ENCODE data around the gene CCL3. TPM values are rescaled to one million over a fixed set of nuclear protein-coding genes. Genes with fewer than 3 reads are reported as not detected.
"Not testable (repeated sequence)": the region's sequence is repeated elsewhere in the genome, so short reads cannot be mapped to it uniquely, and the experiment has no call there.

The CCL3 gene
- total and polyA plus RNA-seq, 2 donors (not counting 3 experiments of a cell fraction or from before 2014, with no cell fraction given) = not detected

DNA sequence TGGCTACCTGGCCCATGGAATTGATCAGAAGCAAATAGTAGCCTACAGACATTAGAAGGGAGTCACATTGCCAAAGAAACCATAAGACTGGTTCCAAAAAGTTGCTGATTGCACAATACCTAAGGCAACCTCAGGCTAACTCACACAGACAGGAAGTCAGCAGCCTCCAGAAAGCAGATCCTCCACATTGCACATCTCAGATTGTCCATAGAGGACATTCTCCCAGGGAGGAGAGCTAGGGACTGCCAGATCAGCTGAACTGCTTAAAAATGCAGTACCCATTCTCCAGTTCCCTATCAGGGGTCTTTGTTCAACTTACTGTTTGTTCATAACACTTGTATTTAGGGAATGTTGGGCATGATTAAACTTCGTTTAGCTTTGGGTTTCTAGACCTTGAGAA, 4.2 kb downstream of the CCL3 start:
- H3K79me2 ChIP-seq (ENCODE audit: control insufficient read depth, insufficient read depth, low read length) = no peaks in the 10 kb centered on the region
- H3K27ac ChIP-seq (ENCODE audit: insufficient read depth, low read depth, low read length) = no peak overlapping the region
- dilution Hi-C loops (cut with MboI; ENCODE audit: extremely low pct_ligation_motif_present, low sequenced_read_pairs) (no loop called here), intact Hi-C loops (cut with micrococcal nuclease) (no loop called here)
- no peak overlapping the region for H2AFZ ChIP-seq (ENCODE audit: low read depth, low read length)
- CTCF ChIA-PET = interaction anchor here (1.0 kb wide), 1 partner anchor 17 kb away, joined by 3 read pairs; no protein-coding TSS in a partner anchor
- no peak overlapping the region for H3K4me3 ChIP-seq (replicated peaks in 1 of 3; ENCODE audit: insufficient read depth in 1 of 3, low read depth in 1 of 3, low read length in 3 of 3)
- no peak overlapping the region for H3K9ac ChIP-seq (replicated peaks; ENCODE audit: extremely low read depth, insufficient read depth, low read length)
- FAIRE-seq = no peak
- H3K27me3 ChIP-seq (ENCODE audit: control insufficient read depth in 2 of 2, insufficient read depth in 2 of 2, low read length in 2 of 2) = peaks cover 6 to 9% of the 10 kb centered on the region in 2 experiments
- no peaks in the 10 kb centered on the region for H3K9me1 ChIP-seq (replicated peaks; ENCODE audit: control insufficient read depth, extremely low read depth, insufficient read depth, low read length)
- DNase-seq (ENCODE audit: low read depth, low spot score) = no peak
- POLR2A ChIA-PET = no interaction called here
- H3K9me3 ChIP-seq (replicated peaks; ENCODE audit: control insufficient read depth, insufficient read depth, low read length) = no peaks in the 10 kb centered on the region
- H4K20me1 ChIP-seq (replicated peaks; ENCODE audit: control insufficient read depth, extremely low read depth, insufficient read depth, low read length) = no peaks in the 10 kb centered on the region
- no peak overlapping the region for H3K4me2 ChIP-seq (ENCODE audit: insufficient read depth, low read length)
- BruUV-seq (replicated peaks) = no TSS peak
- no peaks in the 10 kb centered on the region for H3K36me3 ChIP-seq (ENCODE audit: control insufficient read depth in 2 of 2, extremely low read depth in 1 of 2, insufficient read depth in 2 of 2, low read length in 2 of 2)
- TF ChIP-seq, protein P1, sequence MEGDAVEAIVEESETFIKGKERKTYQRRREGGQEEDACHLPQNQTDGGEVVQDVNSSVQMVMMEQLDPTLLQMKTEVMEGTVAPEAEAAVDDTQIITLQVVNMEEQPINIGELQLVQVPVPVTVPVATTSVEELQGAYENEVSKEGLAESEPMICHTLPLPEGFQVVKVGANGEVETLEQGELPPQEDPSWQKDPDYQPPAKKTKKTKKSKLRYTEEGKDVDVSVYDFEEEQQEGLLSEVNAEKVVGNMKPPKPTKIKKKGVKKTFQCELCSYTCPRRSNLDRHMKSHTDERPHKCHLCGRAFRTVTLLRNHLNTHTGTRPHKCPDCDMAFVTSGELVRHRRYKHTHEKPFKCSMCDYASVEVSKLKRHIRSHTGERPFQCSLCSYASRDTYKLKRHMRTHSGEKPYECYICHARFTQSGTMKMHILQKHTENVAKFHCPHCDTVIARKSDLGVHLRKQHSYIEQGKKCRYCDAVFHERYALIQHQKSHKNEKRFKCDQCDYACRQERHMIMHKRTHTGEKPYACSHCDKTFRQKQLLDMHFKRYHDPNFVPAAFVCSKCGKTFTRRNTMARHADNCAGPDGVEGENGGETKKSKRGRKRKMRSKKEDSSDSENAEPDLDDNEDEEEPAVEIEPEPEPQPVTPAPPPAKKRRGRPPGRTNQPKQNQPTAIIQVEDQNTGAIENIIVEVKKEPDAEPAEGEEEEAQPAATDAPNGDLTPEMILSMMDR (IDR thresholded peaks at IDR 0.05; ENCODE audit: extremely low read depth in 1 of 2, insufficient read depth in 1 of 2, low read depth in 1 of 2, low read length in 2 of 2) = no peak
- H3K4me1 ChIP-seq (ENCODE audit: control insufficient read depth, extremely low read depth, insufficient read depth, low read length) = no peaks in the 10 kb centered on the region

DNA sequence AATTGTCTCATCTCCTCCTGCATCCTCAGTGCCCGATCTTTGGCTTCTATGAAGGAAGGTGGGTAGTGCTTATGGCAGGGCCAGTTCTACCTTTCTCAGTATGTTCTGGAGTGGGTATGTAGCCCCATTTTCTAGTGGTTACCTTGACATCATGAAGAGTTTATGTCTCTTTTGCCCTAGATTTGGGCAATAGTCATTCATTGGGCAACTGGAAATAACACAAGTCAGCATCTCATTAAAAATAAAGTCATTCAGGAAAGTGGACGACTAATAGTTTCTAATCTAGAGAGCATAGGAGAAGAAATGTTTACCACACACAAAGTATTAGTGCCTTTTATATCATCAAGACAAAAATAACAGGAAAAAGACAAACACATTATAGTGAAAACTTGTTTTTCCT, 6.3 kb downstream of the CCL3 start:
- FAIRE-seq; intact Hi-C loops (cut with micrococcal nuclease): not testable (repeated sequence)

GRCh38 chr17:36082482-36083120, 7.3 kb downstream of the CCL3 start:
- H4K20me1 ChIP-seq (replicated peaks; ENCODE audit: control insufficient read depth, extremely low read depth, insufficient read depth, low read length); H3K36me3 ChIP-seq (ENCODE audit: control insufficient read depth in 2 of 2, extremely low read depth in 1 of 2, insufficient read depth in 2 of 2, low read length in 2 of 2); H3K4me2 ChIP-seq (ENCODE audit: insufficient read depth, low read length); H3K27me3 ChIP-seq (ENCODE audit: control insufficient read depth in 2 of 2, insufficient read depth in 2 of 2, low read length in 2 of 2); BruUV-seq (replicated peaks); H3K9me3 ChIP-seq (replicated peaks; ENCODE audit: control insufficient read depth, insufficient read depth, low read length); H3K79me2 ChIP-seq (ENCODE audit: control insufficient read depth, insufficient read depth, low read length); H2AFZ ChIP-seq (ENCODE audit: low read depth, low read length); FAIRE-seq; intact Hi-C loops (cut with micrococcal nuclease); H3K4me1 ChIP-seq (ENCODE audit: control insufficient read depth, extremely low read depth, insufficient read depth, low read length); H3K27ac ChIP-seq (ENCODE audit: insufficient read depth, low read depth, low read length); H3K9ac ChIP-seq (replicated peaks; ENCODE audit: extremely low read depth, insufficient read depth, low read length); DNase-seq (ENCODE audit: low read depth, low spot score); H3K9me1 ChIP-seq (replicated peaks; ENCODE audit: control insufficient read depth, extremely low read depth, insufficient read depth, low read length); dilution Hi-C loops (cut with MboI; ENCODE audit: extremely low pct_ligation_motif_present, low sequenced_read_pairs); H3K4me3 ChIP-seq (replicated peaks in 1 of 3; ENCODE audit: insufficient read depth in 1 of 3, low read depth in 1 of 3, low read length in 3 of 3); POLR2A ChIA-PET: not testable (repeated sequence)
- CTCF ChIA-PET = interaction anchor here (1.1 kb wide), 1 partner anchor 113 kb away, joined by 3 read pairs; no protein-coding TSS in a partner anchor

More for the DNA sequence above, 6.3 kb downstream of the CCL3 start:
- H3K79me2 ChIP-seq (ENCODE audit: control insufficient read depth, insufficient read depth, low read length); dilution Hi-C loops (cut with MboI; ENCODE audit: extremely low pct_ligation_motif_present, low sequenced_read_pairs); H3K9ac ChIP-seq (replicated peaks; ENCODE audit: extremely low read depth, insufficient read depth, low read length); POLR2A ChIA-PET; H3K9me3 ChIP-seq (replicated peaks; ENCODE audit: control insufficient read depth, insufficient read depth, low read length); H3K4me1 ChIP-seq (ENCODE audit: control insufficient read depth, extremely low read depth, insufficient read depth, low read length); H3K9me1 ChIP-seq (replicated peaks; ENCODE audit: control insufficient read depth, extremely low read depth, insufficient read depth, low read length); H3K4me2 ChIP-seq (ENCODE audit: insufficient read depth, low read length); BruUV-seq (replicated peaks); H3K4me3 ChIP-seq (replicated peaks in 1 of 3; ENCODE audit: insufficient read depth in 1 of 3, low read depth in 1 of 3, low read length in 3 of 3); H3K27ac ChIP-seq (ENCODE audit: insufficient read depth, low read depth, low read length); H2AFZ ChIP-seq (ENCODE audit: low read depth, low read length); H4K20me1 ChIP-seq (replicated peaks; ENCODE audit: control insufficient read depth, extremely low read depth, insufficient read depth, low read length); H3K27me3 ChIP-seq (ENCODE audit: control insufficient read depth in 2 of 2, insufficient read depth in 2 of 2, low read length in 2 of 2); DNase-seq (ENCODE audit: low read depth, low spot score); H3K36me3 ChIP-seq (ENCODE audit: control insufficient read depth in 2 of 2, extremely low read depth in 1 of 2, insufficient read depth in 2 of 2, low read length in 2 of 2): not testable (repeated sequence)
- CTCF ChIA-PET = interaction anchor here (1.1 kb wide), 1 partner anchor 114 kb away, joined by 3 read pairs; no protein-coding TSS in a partner anchor
